OCI-LY1 (cell line): ENCODE data around the gene GPR32.

Experiments
- EZH2 ChIP-seq: fragments of 200-600 bp; sonication (generic), shearing (Covaris generic); IDR thresholded peaks from 2 replicates; pipeline ENCODE4 v1.8.0; 2017; ENCODE audit warnings: borderline replicate concordance, mixed run types, mild to moderate bottlenecking, antibody characterized with exemption, low read length, moderate library complexity, mixed read lengths
- TF ChIP-seq, protein P1 (sequence below): fragments of 200-600 bp; sonication (generic), shearing (Covaris generic); IDR thresholded peaks from 2 replicates; pipeline ENCODE4 v1.5.1; 2017; ENCODE audit warnings: mild to moderate bottlenecking, antibody characterized with exemption, low read length, moderate library complexity, mixed read lengths

DNA sequence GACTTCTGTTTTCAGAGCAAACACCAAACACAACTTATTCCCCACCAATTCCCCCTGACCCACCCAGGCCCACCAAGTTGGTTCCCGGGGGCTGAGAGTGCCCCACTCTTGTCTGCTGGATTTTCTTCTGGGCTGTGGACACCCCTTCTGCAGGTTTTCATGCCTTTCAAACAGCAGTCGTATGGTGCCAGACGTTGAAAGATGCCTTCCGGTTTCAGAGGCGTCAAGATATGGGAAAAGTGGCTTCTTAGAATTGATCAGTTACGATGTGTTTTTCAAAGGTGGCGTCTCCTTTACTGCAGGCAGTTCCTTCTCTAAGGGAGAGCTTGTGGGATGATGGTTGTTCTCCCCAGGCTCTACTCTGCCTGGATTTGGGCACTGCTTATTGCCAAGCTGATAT is 34.4 kb upstream of the GPR32 start:
- TF ChIP-seq, protein P1, sequence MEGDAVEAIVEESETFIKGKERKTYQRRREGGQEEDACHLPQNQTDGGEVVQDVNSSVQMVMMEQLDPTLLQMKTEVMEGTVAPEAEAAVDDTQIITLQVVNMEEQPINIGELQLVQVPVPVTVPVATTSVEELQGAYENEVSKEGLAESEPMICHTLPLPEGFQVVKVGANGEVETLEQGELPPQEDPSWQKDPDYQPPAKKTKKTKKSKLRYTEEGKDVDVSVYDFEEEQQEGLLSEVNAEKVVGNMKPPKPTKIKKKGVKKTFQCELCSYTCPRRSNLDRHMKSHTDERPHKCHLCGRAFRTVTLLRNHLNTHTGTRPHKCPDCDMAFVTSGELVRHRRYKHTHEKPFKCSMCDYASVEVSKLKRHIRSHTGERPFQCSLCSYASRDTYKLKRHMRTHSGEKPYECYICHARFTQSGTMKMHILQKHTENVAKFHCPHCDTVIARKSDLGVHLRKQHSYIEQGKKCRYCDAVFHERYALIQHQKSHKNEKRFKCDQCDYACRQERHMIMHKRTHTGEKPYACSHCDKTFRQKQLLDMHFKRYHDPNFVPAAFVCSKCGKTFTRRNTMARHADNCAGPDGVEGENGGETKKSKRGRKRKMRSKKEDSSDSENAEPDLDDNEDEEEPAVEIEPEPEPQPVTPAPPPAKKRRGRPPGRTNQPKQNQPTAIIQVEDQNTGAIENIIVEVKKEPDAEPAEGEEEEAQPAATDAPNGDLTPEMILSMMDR = no peak
- TF ChIP-seq EZH2 = no peak
